IPS DF 4.7 (cell line): ENCODE measurements around the gene STX4.

Experiments
- DNase-seq: peaks from one replicate; pipeline ENCODE4 v3.0.0-alpha.2; 2013; ENCODE audit warnings: low spot score; ENCODE audit errors: extremely low read depth

The STX4 gene

GRCh38 chr16:31032736-31033708 is at the start of gene STX4:
Gene STX4, plus strand, starts transcription at chr16:31033558. Its CDS starts 248 bp downstream, at chr16:31033806.
- peak; percentile 96 for DNase-seq

- no peak for DNase-seq
Observed at GRCh38 chr16:30983898-30984610, 49.3 kb upstream of the STX4 start.

GRCh38 chr16:30984669-30985400 is 48.5 kb upstream of the STX4 start, which contains the start of gene HSD3B7:
Gene HSD3B7, plus strand, starts transcription at chr16:30985207. Its CDS starts 452 bp downstream, at chr16:30985659.
- DNase-seq = peak; percentile 64

- DNase-seq = no peak
Observed at GRCh38 chr16:30985401-30986128, 47.8 kb upstream of the STX4 start.

GRCh38 chr16:30986129-30986991 is 47.0 kb upstream of the STX4 start:
- no peak for DNase-seq

GRCh38 chr16:30987581-30988190 is 45.7 kb upstream of the STX4 start:
- DNase-seq = no peak

- no peak for DNase-seq
Observed at GRCh38 chr16:30989469-30990047, 43.8 kb upstream of the STX4 start.

GRCh38 chr16:30990105-30990504 is 43.3 kb upstream of the STX4 start:
- no peak for DNase-seq

GRCh38 chr16:30991052-30991451 is 42.3 kb upstream of the STX4 start:
- DNase-seq = no peak

GRCh38 chr16:30992276-30992780 is 41.0 kb upstream of the STX4 start:
- DNase-seq = no peak

GRCh38 chr16:30992931-30993816 is 40.2 kb upstream of the STX4 start:
- DNase-seq = no peak

GRCh38 chr16:30995927-30996323 is 37.4 kb upstream of the STX4 start:
- no peak for DNase-seq

- no peak for DNase-seq
Observed at GRCh38 chr16:30996324-30996984, 36.9 kb upstream of the STX4 start.

GRCh38 chr16:30996985-30997724 is 36.2 kb upstream of the STX4 start:
- no peak for DNase-seq

- no peak for DNase-seq
Observed at GRCh38 chr16:30997725-30998711, 35.3 kb upstream of the STX4 start.
